H9 (cell line): ENCODE data around the gene RADIL. TPM values are rescaled to one million over a fixed set of nuclear protein-coding genes. Genes with fewer than 3 reads are reported as not detected.

Experiments
- DNase-seq: peaks from one replicate; pipeline ENCODE4 v3.0.0-alpha.2; 2017
- H2AFZ ChIP-seq: one replicate; pipeline ENCODE4 v1.6.1; 2013; ENCODE audit warnings: mild to moderate bottlenecking, low read length, control low read depth, moderate library complexity
- H2AK5ac ChIP-seq: 2 replicates; pipeline ENCODE4 v1.6.1; 2013; ENCODE audit warnings: low read length, control low read depth, mixed read lengths; ENCODE audit not compliant: insufficient read length
- H2BK120ac ChIP-seq: one replicate; pipeline ENCODE4 v1.6.1; 2013; ENCODE audit warnings: low read depth, mild to moderate bottlenecking, low read length, control low read depth, inconsistent platforms; ENCODE audit not compliant: poor library complexity, severe bottlenecking
- H2BK12ac ChIP-seq: 2 replicates; pipeline ENCODE4 v1.6.1; 2013; ENCODE audit warnings: low read length, control low read depth, mixed read lengths, low read depth; ENCODE audit not compliant: insufficient read length
- H2BK15ac ChIP-seq: 2 replicates; pipeline ENCODE4 v1.6.1; 2013; ENCODE audit warnings: low read depth, low read length, control low read depth
- H2BK20ac ChIP-seq: one replicate; pipeline ENCODE4 v1.6.1; 2013; ENCODE audit warnings: low read depth, mild to moderate bottlenecking, low read length, control low read depth, inconsistent platforms; ENCODE audit not compliant: poor library complexity, severe bottlenecking
- H2BK5ac ChIP-seq: 2 replicates; pipeline ENCODE4 v1.6.1; 2013; ENCODE audit warnings: low read length, control low read depth, mixed read lengths; ENCODE audit not compliant: insufficient read length
- H3K14ac ChIP-seq: 2 replicates; pipeline ENCODE4 v1.6.1; 2013; ENCODE audit warnings: low read length, control low read depth; ENCODE audit not compliant: insufficient read depth
- H3K18ac ChIP-seq: 2 replicates; pipeline ENCODE4 v1.6.1; 2013; ENCODE audit warnings: low read depth, mild to moderate bottlenecking, mixed read lengths, low read length, control low read depth; ENCODE audit not compliant: insufficient read length
- H3K23ac ChIP-seq: 2 replicates; pipeline ENCODE4 v1.6.1; 2013; ENCODE audit warnings: low read length, control low read depth, mixed read lengths, low read depth; ENCODE audit not compliant: insufficient read length
- H3K23me2 ChIP-seq: 2 replicates; pipeline ENCODE4 v1.6.1; 2013; ENCODE audit warnings: low read depth, mild to moderate bottlenecking, mixed read lengths, low read length, control low read depth; ENCODE audit not compliant: insufficient read length, poor library complexity, severe bottlenecking
- H3K27ac ChIP-seq: 2 replicates; pipeline ENCODE4 v1.5.1; 2013; ENCODE audit warnings: low read length, control low read depth, mixed read lengths, low read depth; ENCODE audit not compliant: insufficient read length
- H3K27me3 ChIP-seq: 2 replicates; pipeline ENCODE4 v1.6.1; 2013; ENCODE audit warnings: low read length, control low read depth, inconsistent platforms; ENCODE audit not compliant: insufficient read depth
- H3K4ac ChIP-seq: 2 replicates; pipeline ENCODE4 v1.6.1; 2013; ENCODE audit warnings: low read depth, mild to moderate bottlenecking, control low read depth, inconsistent platforms, low read length, moderate library complexity
- H3K4me1 ChIP-seq: 2 replicates; pipeline ENCODE4 v1.6.1; 2013; ENCODE audit warnings: low read length, control low read depth, inconsistent platforms; ENCODE audit not compliant: insufficient read depth
- H3K4me2 ChIP-seq: 2 replicates; pipeline ENCODE4 v1.6.1; 2013; ENCODE audit warnings: low read length, control low read depth, mixed read lengths; ENCODE audit not compliant: insufficient read length, insufficient read depth
- H3K56ac ChIP-seq: 2 replicates; pipeline ENCODE4 v1.6.1; 2013; ENCODE audit warnings: low read depth, mild to moderate bottlenecking, mixed read lengths, low read length, control low read depth; ENCODE audit not compliant: insufficient read length
- H3K79me1 ChIP-seq: 2 replicates; pipeline ENCODE4 v1.6.1; 2013; ENCODE audit warnings: low read depth, mild to moderate bottlenecking, moderate library complexity, low read length, control low read depth, inconsistent platforms; ENCODE audit not compliant: insufficient read depth, poor library complexity, severe bottlenecking
- H3K79me2 ChIP-seq: 2 replicates; pipeline ENCODE4 v1.6.1; 2013; ENCODE audit warnings: low read length, control low read depth, inconsistent platforms; ENCODE audit not compliant: insufficient read depth
- H3K9ac ChIP-seq: 2 replicates; pipeline ENCODE4 v1.6.1; 2013; ENCODE audit warnings: low read length, control low read depth, mixed read lengths; ENCODE audit not compliant: insufficient read length; ENCODE audit errors: extremely low read depth
- H3K9me3 ChIP-seq: one replicate; pipeline ENCODE4 v1.6.1; 2013; ENCODE audit warnings: low read depth, low read length, inconsistent platforms; ENCODE audit not compliant: control insufficient read depth
- H3T11ph ChIP-seq: one replicate; pipeline ENCODE4 v1.6.1; 2013; ENCODE audit warnings: mild to moderate bottlenecking, low read length, control low read depth, inconsistent platforms
- H4K20me1 ChIP-seq: one replicate; pipeline ENCODE4 v1.6.1; 2013; ENCODE audit not compliant: control insufficient read depth, insufficient read length, insufficient read depth
- H4K5ac ChIP-seq: 2 replicates; pipeline ENCODE4 v1.6.1; 2013; ENCODE audit warnings: low read depth, mild to moderate bottlenecking, mixed read lengths, low read length, control low read depth; ENCODE audit not compliant: insufficient read length
- H4K8ac ChIP-seq: replicated peaks from 2 replicates; pipeline ENCODE4 v1.6.1; 2013; ENCODE audit warnings: low read length, control low read depth, mixed read lengths, low read depth; ENCODE audit not compliant: insufficient read length
- H4K91ac ChIP-seq: 2 replicates; pipeline ENCODE4 v1.6.1; 2013; ENCODE audit warnings: low read depth, mild to moderate bottlenecking, moderate library complexity, mixed read lengths, low read length, control low read depth; ENCODE audit not compliant: insufficient read length
- H3K27ac Mint-ChIP-seq, 3 experiments: 2 replicates in 2 of 3; 3 replicates in 1 of 3; pipeline ENCODE4 v1.8.0; 2020 to 2021; ENCODE audit warnings: mixed read lengths in 3 of 3, mild to moderate bottlenecking in 1 of 3, moderate library complexity in 1 of 3
- H3K27me3 Mint-ChIP-seq: 2 replicates; pipeline ENCODE4 v1.8.0; 2021; ENCODE audit warnings: low read depth, mild to moderate bottlenecking, moderate library complexity, mixed read lengths
- H3K36me3 Mint-ChIP-seq, 3 experiments: 2 replicates in 2 of 3; 3 replicates in 1 of 3; pipeline ENCODE4 v1.8.0; 2020 to 2021; ENCODE audit warnings: low read depth in 3 of 3, mixed read lengths in 3 of 3; ENCODE audit not compliant: insufficient read depth in 1 of 3
- H3K4me1 Mint-ChIP-seq, 2 experiments: 2 replicates each; pipeline ENCODE4 v1.8.0; 2020; ENCODE audit warnings: mixed read lengths in 2 of 2
- H3K4me3 Mint-ChIP-seq, 2 experiments: 2 replicates in 1 of 2; 3 replicates in 1 of 2; pipeline ENCODE4 v1.8.0; 2020 to 2021; ENCODE audit warnings: mild to moderate bottlenecking in 2 of 2, mixed read lengths in 2 of 2, moderate library complexity in 1 of 2
- H3K9me3 Mint-ChIP-seq, 2 experiments: 2 replicates in 1 of 2; 3 replicates in 1 of 2; pipeline ENCODE4 v1.8.0; 2020; ENCODE audit warnings: mild to moderate bottlenecking in 2 of 2, mixed read lengths in 2 of 2, moderate library complexity in 1 of 2
- WGBS: extraction: QIAGEN DNeasy Blood & Tissue Kit; methylation state at CpG from one replicate; pipeline ENCODE4 v1.1.7; 2013; ENCODE audit warnings: missing lambda C conversion rate, low lambda C conversion rate, mixed read lengths; ENCODE audit not compliant: insufficient read length; ENCODE audit errors: extremely low coverage; 5-methylcytosine and 5-hydroxymethylcytosine counted together
- total RNA-seq: library from RNA; stranded (reverse); gene quantifications from 2 replicates; pipeline ENCODE4 v1.2.1, GENCODE V29; 2021
- TF ChIP-seq, protein P1 (sequence below): fragments of 200-600 bp; sonication (generic); conservative IDR thresholded peaks from 3 replicates; pipeline ENCODE4 v1.8.0; 2021; ENCODE audit warnings: antibody characterized with exemption, mild to moderate bottlenecking

The RADIL gene
- total RNA-seq, 1 experiment from 2014 or later, result 4.7 TPM

DNA sequence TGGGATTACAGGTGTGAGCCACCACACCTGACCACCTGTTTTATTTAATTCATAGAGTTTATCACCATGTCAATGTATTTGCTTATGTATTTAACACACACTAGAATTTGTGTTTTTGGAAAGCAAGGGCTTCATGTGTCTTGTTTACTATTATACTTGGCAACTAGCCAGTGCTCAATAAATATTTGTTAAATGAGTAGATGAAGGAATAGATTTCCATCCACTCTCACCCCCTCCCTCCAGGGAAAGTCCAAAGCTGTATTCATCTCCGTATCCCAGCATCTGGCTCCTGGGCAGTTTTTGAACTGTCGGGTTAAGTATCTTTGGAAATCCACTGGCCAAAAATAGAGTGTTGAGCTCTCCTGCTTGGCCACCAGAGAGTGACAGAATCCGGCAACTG, 4.6 kb upstream of the RADIL start:
- H3K36me3 Mint-ChIP-seq, result no peaks in the 10 kb centered on the region
- H3K4me1 Mint-ChIP-seq, result peaks cover 0 to 5% of the 10 kb centered on the region in 2 experiments; a peak in 1 of 4 replicates
- Histone ChIP-seq H3K4ac (no peak overlapping the region), H2BK15ac (no peak overlapping the region), H3K23me2 (no peaks in the 10 kb centered on the region), H3K4me1 (no peaks in the 10 kb centered on the region), H3K18ac (no peak overlapping the region), H3K56ac (no peak overlapping the region), H4K20me1 (no peaks in the 10 kb centered on the region), H3K4me2 (no peak overlapping the region), H3K79me1 (no peaks in the 10 kb centered on the region), H2BK120ac (no peak overlapping the region), H2BK5ac (no peak overlapping the region), H2BK12ac (no peak overlapping the region), H3K27ac (no peak overlapping the region), H2AK5ac (no peak overlapping the region), H3K79me2 (no peaks in the 10 kb centered on the region), H3K9me3 (no peaks in the 10 kb centered on the region), H3T11ph (no peak overlapping the region), H3K23ac (no peak overlapping the region), H4K8ac (no peak overlapping the region), H3K27me3 (no peaks in the 10 kb centered on the region), H2BK20ac (no peak overlapping the region), H4K5ac (no peak overlapping the region), H4K91ac (no peak overlapping the region), H3K9ac (no peak overlapping the region), H3K14ac (no peak overlapping the region), H2AFZ (no peak overlapping the region)
- whole genome bisulfite sequencing, result no CpG with 5 or more reads among the region's 3 CpGs
- no peak for DNase-seq
- no peak overlapping the region for H3K4me3 Mint-ChIP-seq
- peaks cover 8% of the 10 kb centered on the region for H3K27me3 Mint-ChIP-seq
- H3K27ac Mint-ChIP-seq, result no peak overlapping the region
- TF ChIP-seq, protein P1, sequence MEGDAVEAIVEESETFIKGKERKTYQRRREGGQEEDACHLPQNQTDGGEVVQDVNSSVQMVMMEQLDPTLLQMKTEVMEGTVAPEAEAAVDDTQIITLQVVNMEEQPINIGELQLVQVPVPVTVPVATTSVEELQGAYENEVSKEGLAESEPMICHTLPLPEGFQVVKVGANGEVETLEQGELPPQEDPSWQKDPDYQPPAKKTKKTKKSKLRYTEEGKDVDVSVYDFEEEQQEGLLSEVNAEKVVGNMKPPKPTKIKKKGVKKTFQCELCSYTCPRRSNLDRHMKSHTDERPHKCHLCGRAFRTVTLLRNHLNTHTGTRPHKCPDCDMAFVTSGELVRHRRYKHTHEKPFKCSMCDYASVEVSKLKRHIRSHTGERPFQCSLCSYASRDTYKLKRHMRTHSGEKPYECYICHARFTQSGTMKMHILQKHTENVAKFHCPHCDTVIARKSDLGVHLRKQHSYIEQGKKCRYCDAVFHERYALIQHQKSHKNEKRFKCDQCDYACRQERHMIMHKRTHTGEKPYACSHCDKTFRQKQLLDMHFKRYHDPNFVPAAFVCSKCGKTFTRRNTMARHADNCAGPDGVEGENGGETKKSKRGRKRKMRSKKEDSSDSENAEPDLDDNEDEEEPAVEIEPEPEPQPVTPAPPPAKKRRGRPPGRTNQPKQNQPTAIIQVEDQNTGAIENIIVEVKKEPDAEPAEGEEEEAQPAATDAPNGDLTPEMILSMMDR, result no peak
- H3K9me3 Mint-ChIP-seq, result no peaks in the 10 kb centered on the region; a peak in 2 of 5 replicates
